ENCODE data around the gene DSCAM.

DNA sequence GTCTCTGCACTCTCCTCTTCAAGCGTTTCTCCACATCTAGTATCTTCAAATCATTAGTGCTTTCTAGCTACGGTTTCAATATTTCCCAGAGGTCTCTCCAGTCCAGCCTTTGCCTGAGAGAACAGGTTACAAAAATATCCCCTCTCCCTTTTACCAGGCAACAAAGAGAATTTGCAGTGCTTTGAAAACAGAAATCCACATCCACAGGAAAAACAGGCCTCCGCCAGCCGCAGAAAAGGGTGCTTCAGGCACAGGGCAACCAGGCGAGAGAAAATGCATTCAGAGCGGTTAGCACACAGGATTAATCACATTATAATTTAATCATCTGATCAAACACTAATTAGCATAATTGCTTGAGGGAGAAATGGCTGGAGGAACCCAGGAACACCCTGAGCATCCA is 13.8 kb downstream of the DSCAM start:
- TF ChIP-seq, protein P1, sequence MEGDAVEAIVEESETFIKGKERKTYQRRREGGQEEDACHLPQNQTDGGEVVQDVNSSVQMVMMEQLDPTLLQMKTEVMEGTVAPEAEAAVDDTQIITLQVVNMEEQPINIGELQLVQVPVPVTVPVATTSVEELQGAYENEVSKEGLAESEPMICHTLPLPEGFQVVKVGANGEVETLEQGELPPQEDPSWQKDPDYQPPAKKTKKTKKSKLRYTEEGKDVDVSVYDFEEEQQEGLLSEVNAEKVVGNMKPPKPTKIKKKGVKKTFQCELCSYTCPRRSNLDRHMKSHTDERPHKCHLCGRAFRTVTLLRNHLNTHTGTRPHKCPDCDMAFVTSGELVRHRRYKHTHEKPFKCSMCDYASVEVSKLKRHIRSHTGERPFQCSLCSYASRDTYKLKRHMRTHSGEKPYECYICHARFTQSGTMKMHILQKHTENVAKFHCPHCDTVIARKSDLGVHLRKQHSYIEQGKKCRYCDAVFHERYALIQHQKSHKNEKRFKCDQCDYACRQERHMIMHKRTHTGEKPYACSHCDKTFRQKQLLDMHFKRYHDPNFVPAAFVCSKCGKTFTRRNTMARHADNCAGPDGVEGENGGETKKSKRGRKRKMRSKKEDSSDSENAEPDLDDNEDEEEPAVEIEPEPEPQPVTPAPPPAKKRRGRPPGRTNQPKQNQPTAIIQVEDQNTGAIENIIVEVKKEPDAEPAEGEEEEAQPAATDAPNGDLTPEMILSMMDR (IDR thresholded peaks at IDR 0.05): no peak
- TF ChIP-seq POLR2A (IDR thresholded peaks at IDR 0.05): no peak

All from Peyer's patch (tissue), 4 donors.